SK-N-MC (cell line): ENCODE data around the gene MYH9.

ENCODE experiments used
- EZH2 ChIP-seq: fragments of 200-600 bp; sonication (generic); IDR thresholded peaks from one replicate; pipeline ENCODE4 v1.6.1; 2017; ENCODE audit warnings: antibody characterized with exemption
- POLR2AphosphoS5 ChIP-seq: IDR thresholded peaks from 2 replicates; pipeline ENCODE4 v1.6.1; 2012; ENCODE audit warnings: mild to moderate bottlenecking, low read depth, low read length, borderline replicate concordance

DNA sequence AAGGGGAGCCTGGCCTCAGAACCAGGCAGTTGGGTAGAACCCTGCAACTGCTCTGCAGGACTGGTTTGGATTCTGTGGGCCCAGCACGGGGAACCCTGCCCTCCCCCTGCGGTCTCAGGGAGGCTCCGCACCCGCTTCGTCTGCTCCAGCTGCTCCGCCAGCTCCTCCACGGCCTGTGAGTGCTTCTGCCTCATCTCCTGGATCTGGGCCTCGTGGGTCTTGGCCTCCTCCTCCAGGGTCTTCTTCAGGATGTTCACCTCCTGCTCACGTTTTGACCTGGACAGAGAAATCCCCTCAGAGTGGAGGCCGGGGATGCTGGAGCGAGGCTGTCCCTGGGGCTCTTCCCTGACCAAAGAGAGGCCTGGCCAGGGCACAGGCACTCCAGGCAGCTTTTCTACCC lies 93.0 kb downstream of the MYH9 start:
- no peak for TF ChIP-seq EZH2
- no peak for TF ChIP-seq POLR2AphosphoS5
